ENCODE results near the gene PLCZ1. TPM values are rescaled to one million over a fixed set of nuclear protein-coding genes. Genes with fewer than 3 reads are reported as not detected.

Gene PLCZ1
- total and polyA plus RNA-seq, 2 experiments from 2014 or later: not detected

DNA sequence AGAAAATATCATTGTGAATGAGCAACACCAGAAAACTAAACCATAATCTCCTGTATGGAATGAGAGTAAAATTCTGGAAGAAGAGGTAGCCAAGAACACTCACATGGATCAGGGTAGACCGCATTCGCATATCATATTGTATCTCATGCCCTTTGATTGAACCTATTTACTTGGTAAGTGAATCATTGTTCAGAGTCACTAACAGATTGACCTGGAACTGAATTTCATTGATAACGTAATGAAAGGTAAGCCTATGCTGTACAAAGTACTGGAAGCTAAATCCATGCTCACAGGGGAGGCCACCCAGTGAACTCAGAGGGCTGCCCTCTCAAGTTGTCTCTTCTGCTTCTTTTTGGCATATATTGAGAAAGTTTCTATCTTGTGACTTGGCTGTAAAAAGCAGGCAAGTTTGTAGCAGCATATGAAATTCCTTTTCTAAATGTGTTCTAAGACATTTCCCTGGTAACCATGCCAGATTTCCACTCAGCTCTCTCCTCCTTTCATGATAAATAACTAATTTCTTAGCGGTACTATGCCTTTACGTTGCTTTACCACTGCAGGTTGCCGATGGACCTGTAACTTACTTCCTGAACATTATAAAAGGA, 91.4 kb downstream of the PLCZ1 start:
- no peaks in the 10 kb centered on the region for H4K20me1 ChIP-seq (ENCODE audit: insufficient read depth, poor library complexity, severe bottlenecking)

DNA sequence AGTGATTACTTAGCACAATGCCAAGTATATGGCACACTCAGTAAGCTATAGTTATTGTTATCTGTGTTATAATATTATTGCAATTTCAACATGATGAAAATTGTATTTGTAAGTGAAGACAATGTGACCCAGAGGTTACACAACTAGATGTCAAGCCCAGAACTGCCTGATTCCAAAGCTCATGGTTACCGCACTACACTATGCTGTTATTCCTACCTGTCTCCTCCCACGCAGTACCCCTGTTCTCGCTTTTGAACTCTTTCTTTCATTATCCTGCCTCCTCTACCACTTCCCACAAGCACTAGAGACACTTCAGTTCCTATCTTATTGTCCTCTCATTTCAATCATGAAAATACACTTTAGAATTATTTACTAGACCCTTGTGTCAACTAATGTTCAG, 93.2 kb downstream of the PLCZ1 start:
- no peaks in the 10 kb centered on the region for H3K27me3 ChIP-seq
- WGBS (ENCODE audit: low lambda C conversion rate, missing lambda C conversion rate): 91% methylated on average over 3 of the region's 3 CpGs
- no peaks in the 10 kb centered on the region for H3K9me3 ChIP-seq (ENCODE audit: low read depth)

More for the DNA sequence above, 91.4 kb downstream of the PLCZ1 start:
- Histone ChIP-seq H3K9me2 (replicated peaks; ENCODE audit: insufficient read depth) (no peaks in the 10 kb centered on the region), H3K27me3 (no peaks in the 10 kb centered on the region), H3K79me2 (no peaks in the 10 kb centered on the region), H3K36me3 (replicated peaks; ENCODE audit: insufficient read depth, low read depth) (no peaks in the 10 kb centered on the region), H3K4me1 (ENCODE audit: insufficient read depth) (no peaks in the 10 kb centered on the region), H3K27ac (no peak overlapping the region), H3K9me3 (ENCODE audit: low read depth) (no peaks in the 10 kb centered on the region), H3K4me2 (no peak overlapping the region), H3K4me3 (no peak overlapping the region), H2AFZ (no peak overlapping the region)
- no peak for TF ChIP-seq EZH2 (IDR thresholded peaks at IDR 0.05; ENCODE audit: borderline replicate concordance)
- 86% methylated on average over 6 of the region's 6 CpGs for WGBS (ENCODE audit: low lambda C conversion rate, missing lambda C conversion rate)
- DNase-seq (ENCODE audit: low spot score): no peak

DNA sequence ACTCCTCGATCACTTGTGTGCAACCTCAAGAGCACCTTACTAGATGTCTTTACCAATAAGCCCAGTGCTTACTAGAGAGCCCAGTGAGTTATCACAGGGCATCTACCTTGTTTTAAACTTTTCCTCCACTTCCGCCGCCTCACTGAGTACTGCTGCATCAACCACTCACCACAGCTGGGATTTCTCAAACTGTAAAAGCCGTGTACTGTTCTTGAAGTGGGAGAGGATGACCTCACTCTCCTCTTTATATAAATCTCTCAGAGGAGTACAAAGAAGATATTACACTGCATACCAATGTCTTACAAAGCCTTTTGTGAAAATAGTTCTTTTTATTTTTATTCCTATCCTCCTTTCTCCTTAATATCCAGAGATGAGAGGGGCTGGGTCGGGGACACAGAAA, 94.1 kb downstream of the PLCZ1 start:
- Histone ChIP-seq H3K36me3 (replicated peaks; ENCODE audit: insufficient read depth, low read depth) (no peaks in the 10 kb centered on the region), H2AFZ (no peak overlapping the region), H3K4me1 (ENCODE audit: insufficient read depth) (no peaks in the 10 kb centered on the region), H3K9me3 (ENCODE audit: low read depth) (no peaks in the 10 kb centered on the region), H3K9me2 (replicated peaks; ENCODE audit: insufficient read depth) (no peaks in the 10 kb centered on the region), H3K4me2 (no peak overlapping the region), H3K4me3 (no peak overlapping the region), H3K79me2 (no peaks in the 10 kb centered on the region), H3K27me3 (no peaks in the 10 kb centered on the region), H4K20me1 (ENCODE audit: insufficient read depth, poor library complexity, severe bottlenecking) (no peaks in the 10 kb centered on the region), H3K27ac (no peak overlapping the region)
- 70% methylated on average over 5 of the region's 5 CpGs for WGBS (ENCODE audit: low lambda C conversion rate, missing lambda C conversion rate)
- DNase-seq (ENCODE audit: low spot score): peak; percentile 13
- TF ChIP-seq EZH2phosphoT487 (IDR thresholded peaks at IDR 0.05; ENCODE audit: low read depth, severe bottlenecking, unreplicated experiment) (no peak), EZH2 (IDR thresholded peaks at IDR 0.05; ENCODE audit: borderline replicate concordance) (no peak)
- TF ChIP-seq, protein P1, sequence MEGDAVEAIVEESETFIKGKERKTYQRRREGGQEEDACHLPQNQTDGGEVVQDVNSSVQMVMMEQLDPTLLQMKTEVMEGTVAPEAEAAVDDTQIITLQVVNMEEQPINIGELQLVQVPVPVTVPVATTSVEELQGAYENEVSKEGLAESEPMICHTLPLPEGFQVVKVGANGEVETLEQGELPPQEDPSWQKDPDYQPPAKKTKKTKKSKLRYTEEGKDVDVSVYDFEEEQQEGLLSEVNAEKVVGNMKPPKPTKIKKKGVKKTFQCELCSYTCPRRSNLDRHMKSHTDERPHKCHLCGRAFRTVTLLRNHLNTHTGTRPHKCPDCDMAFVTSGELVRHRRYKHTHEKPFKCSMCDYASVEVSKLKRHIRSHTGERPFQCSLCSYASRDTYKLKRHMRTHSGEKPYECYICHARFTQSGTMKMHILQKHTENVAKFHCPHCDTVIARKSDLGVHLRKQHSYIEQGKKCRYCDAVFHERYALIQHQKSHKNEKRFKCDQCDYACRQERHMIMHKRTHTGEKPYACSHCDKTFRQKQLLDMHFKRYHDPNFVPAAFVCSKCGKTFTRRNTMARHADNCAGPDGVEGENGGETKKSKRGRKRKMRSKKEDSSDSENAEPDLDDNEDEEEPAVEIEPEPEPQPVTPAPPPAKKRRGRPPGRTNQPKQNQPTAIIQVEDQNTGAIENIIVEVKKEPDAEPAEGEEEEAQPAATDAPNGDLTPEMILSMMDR (IDR thresholded peaks at IDR 0.05; ENCODE audit: poor library complexity): no peak

More for the DNA sequence above, 93.2 kb downstream of the PLCZ1 start:
- Histone ChIP-seq H3K27ac (no peak overlapping the region), H3K4me2 (no peak overlapping the region), H3K79me2 (no peaks in the 10 kb centered on the region), H3K9me2 (replicated peaks; ENCODE audit: insufficient read depth) (no peaks in the 10 kb centered on the region), H2AFZ (no peak overlapping the region), H3K4me1 (ENCODE audit: insufficient read depth) (no peaks in the 10 kb centered on the region), H3K36me3 (replicated peaks; ENCODE audit: insufficient read depth, low read depth) (no peaks in the 10 kb centered on the region), H3K4me3 (no peak overlapping the region), H4K20me1 (ENCODE audit: insufficient read depth, poor library complexity, severe bottlenecking) (no peaks in the 10 kb centered on the region)
- DNase-seq (ENCODE audit: low spot score): no peak
- TF ChIP-seq, protein P1 (IDR thresholded peaks at IDR 0.05; ENCODE audit: poor library complexity): no peak
- no peak for TF ChIP-seq EZH2 (IDR thresholded peaks at IDR 0.05; ENCODE audit: borderline replicate concordance)
- TF ChIP-seq EZH2phosphoT487 (IDR thresholded peaks at IDR 0.05; ENCODE audit: low read depth, severe bottlenecking, unreplicated experiment): no peak

DNA sequence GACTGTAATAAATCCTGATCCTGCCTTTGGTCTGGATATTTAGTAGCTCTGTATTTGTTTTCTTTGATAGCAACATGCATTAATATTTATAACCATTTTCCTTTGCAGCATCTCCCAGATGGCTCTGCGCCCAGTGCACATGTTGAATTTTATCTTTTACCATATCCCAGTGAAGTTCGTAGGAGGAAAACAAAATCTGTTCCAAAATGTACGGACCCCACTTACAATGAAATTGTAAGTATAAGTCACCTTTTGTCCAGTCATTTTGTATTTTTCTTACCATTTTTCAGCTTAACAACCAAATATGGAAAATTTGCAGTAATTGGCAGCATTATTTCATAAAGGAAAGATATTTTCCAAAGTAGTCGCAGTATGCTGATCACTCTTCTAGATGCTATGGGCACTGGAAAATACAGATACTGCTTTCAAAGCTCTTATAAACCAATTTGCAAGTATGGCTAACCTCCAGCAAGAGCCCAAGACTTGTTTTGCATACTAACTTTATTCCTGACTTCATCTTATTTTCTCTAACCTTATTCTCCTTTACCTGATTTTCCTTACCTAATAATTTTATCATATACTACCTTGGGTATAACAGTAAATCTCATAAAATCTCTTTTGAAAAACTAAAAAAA, 97.4 kb downstream of the PLCZ1 start:
- DNase-seq (ENCODE audit: low spot score): no peak
- no peaks in the 10 kb centered on the region for H3K9me3 ChIP-seq (ENCODE audit: low read depth)
- H2AFZ ChIP-seq: no peak overlapping the region
- no peak overlapping the region for H3K4me2 ChIP-seq
- 92% methylated on average over 4 of the region's 4 CpGs for WGBS (ENCODE audit: low lambda C conversion rate, missing lambda C conversion rate)
- TF ChIP-seq, protein P1 (IDR thresholded peaks at IDR 0.05; ENCODE audit: poor library complexity): no peak
- TF ChIP-seq EZH2 (IDR thresholded peaks at IDR 0.05; ENCODE audit: borderline replicate concordance): no peak
- no peak for TF ChIP-seq EZH2phosphoT487 (IDR thresholded peaks at IDR 0.05; ENCODE audit: low read depth, severe bottlenecking, unreplicated experiment)
- no peaks in the 10 kb centered on the region for H3K9me2 ChIP-seq (replicated peaks; ENCODE audit: insufficient read depth)
- H3K4me3 ChIP-seq: no peak overlapping the region
- no peaks in the 10 kb centered on the region for H3K79me2 ChIP-seq
- no peaks in the 10 kb centered on the region for H3K4me1 ChIP-seq (ENCODE audit: insufficient read depth)
- no peaks in the 10 kb centered on the region for H3K27me3 ChIP-seq
- H3K27ac ChIP-seq: no peak overlapping the region
- no peaks in the 10 kb centered on the region for H4K20me1 ChIP-seq (ENCODE audit: insufficient read depth, poor library complexity, severe bottlenecking)
- no peaks in the 10 kb centered on the region for H3K36me3 ChIP-seq (replicated peaks; ENCODE audit: insufficient read depth, low read depth)

Measured in hepatocyte (in vitro differentiated cells).